Peyer's patch (tissue), 4 donors: ENCODE results near the gene PBRM1. TPM values are rescaled to one million over a fixed set of nuclear protein-coding genes. Genes with fewer than 3 reads are reported as not detected.

Experiments used
- DNase-seq, 3 donors: peaks; one replicate each; pipeline ENCODE4 v3.0.0-alpha.2; 2017 to 2019
- H3K27ac ChIP-seq, 4 donors: fragments of 200-600 bp; sonication (generic); one replicate each; pipeline ENCODE4 v1.5.1; 2016 to 2019
- H3K27me3 ChIP-seq, 2 donors: fragments of 200-600 bp; sonication (generic); one replicate each; pipeline ENCODE4 v1.5.1; 2019
- H3K36me3 ChIP-seq, 3 donors: fragments of 200-600 bp; sonication (generic); one replicate each; pipeline ENCODE4 v1.5.1; 2016 to 2019
- H3K4me1 ChIP-seq, 4 donors: fragments of 200-600 bp; sonication (generic); one replicate each; pipeline ENCODE4 v1.5.1; 2016 to 2019
- H3K4me3 ChIP-seq, 4 donors: fragments of 200-600 bp; sonication (generic); 1 replicate in 3 of 4; 2 replicates in 1 of 4; pipeline ENCODE4 v1.5.1; 2016 to 2019; ENCODE audit warnings: mild to moderate bottlenecking in 1 of 4
- H3K9me3 ChIP-seq, 4 donors: fragments of 200-600 bp; sonication (generic); one replicate each; pipeline ENCODE4 v1.5.1; 2016 to 2019; ENCODE audit warnings: mild to moderate bottlenecking in 1 of 4
- POLR2A ChIP-seq, 2 donors: fragments of 450-650 bp; IDR thresholded peaks; one replicate each; pipeline ENCODE4 v1.5.1; 2017; ENCODE audit warnings: antibody characterized with exemption in 2 of 2, mild to moderate bottlenecking in 2 of 2, moderate library complexity in 2 of 2
- total RNA-seq, 4 donors: library from RNA; depleted of rRNA; stranded (reverse); fragments of >200 nt; gene quantifications; one replicate each; pipeline ENCODE4 v1.1.0, GENCODE V29; 2016
- TF ChIP-seq, protein P1 (sequence below), 6 experiments: fragments of 450-650 bp in 4 of 6; fragments of 200-600 bp in 2 of 6; sonication (generic) in 1 of 6; IDR thresholded peaks; one replicate each; pipeline ENCODE4 v1.5.1; 2017 to 2019; ENCODE audit warnings: antibody characterized with exemption in 6 of 6, mild to moderate bottlenecking in 3 of 6, moderate library complexity in 1 of 6

Gene PBRM1
- total RNA-seq, 4 donors from 2014 or later = 68.1 to 120 (median 82.1) TPM

DNA sequence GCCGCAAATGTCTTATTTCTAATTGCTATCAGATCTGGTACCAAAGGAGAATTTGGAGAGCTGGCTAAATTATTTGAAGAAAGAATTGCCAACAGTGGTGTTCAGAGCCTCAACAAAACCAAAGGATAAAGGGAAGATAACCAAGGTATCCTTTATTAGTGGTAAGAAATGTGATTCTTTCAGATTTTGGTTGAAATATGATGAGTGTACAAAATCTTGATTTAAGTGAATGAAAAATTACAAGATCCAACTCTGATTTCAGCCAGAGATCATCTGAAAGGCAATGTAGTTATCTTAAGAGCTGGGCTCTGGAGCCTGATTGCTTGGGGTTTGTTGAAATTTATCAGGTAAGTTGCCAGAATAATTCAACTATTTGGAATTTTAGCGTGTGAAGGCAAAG, 4.8 kb upstream of the PBRM1 start:
- TF ChIP-seq, protein P1, sequence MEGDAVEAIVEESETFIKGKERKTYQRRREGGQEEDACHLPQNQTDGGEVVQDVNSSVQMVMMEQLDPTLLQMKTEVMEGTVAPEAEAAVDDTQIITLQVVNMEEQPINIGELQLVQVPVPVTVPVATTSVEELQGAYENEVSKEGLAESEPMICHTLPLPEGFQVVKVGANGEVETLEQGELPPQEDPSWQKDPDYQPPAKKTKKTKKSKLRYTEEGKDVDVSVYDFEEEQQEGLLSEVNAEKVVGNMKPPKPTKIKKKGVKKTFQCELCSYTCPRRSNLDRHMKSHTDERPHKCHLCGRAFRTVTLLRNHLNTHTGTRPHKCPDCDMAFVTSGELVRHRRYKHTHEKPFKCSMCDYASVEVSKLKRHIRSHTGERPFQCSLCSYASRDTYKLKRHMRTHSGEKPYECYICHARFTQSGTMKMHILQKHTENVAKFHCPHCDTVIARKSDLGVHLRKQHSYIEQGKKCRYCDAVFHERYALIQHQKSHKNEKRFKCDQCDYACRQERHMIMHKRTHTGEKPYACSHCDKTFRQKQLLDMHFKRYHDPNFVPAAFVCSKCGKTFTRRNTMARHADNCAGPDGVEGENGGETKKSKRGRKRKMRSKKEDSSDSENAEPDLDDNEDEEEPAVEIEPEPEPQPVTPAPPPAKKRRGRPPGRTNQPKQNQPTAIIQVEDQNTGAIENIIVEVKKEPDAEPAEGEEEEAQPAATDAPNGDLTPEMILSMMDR (IDR thresholded peaks at IDR 0.05) = no peak
- TF ChIP-seq POLR2A (IDR thresholded peaks at IDR 0.05) = no peak
- no peaks in the 10 kb centered on the region for H3K27me3 ChIP-seq
- DNase-seq = no peak
- H3K9me3 ChIP-seq = no peaks in the 10 kb centered on the region
- H3K36me3 ChIP-seq = peaks cover 0 to 83% (median 0%) of the 10 kb centered on the region in 3 donors
- H3K4me3 ChIP-seq = no peak overlapping the region
- H3K4me1 ChIP-seq = peaks cover 0 to 8% (median 2%) of the 10 kb centered on the region in 4 donors
- no peak overlapping the region for H3K27ac ChIP-seq

DNA sequence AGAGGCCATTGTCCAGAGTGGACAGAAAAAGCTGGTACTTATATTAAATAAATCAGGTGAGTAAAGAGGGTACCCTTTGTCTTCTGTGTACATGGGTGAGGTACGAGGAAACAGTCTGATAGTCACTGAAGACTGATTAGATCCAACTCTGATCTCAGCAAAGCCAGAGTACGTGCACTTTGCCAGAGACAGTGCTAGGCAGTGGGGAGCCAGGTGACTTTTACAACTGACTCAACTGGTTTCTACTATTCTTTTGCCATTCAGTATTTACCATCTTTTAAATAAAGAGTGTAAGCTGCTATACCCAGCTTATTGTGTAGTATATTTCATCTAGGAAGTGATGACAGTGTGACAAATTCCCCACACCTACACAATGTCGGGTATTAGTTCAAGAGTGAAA, 3.4 kb upstream of the PBRM1 start:
- no peaks in the 10 kb centered on the region for H3K27me3 ChIP-seq
- no peak for DNase-seq
- H3K27ac ChIP-seq = no peak overlapping the region
- no peaks in the 10 kb centered on the region for H3K9me3 ChIP-seq
- peaks cover 0 to 15% (median 2%) of the 10 kb centered on the region in 4 donors for H3K4me1 ChIP-seq
- H3K4me3 ChIP-seq = no peak overlapping the region
- TF ChIP-seq, protein P1 (IDR thresholded peaks at IDR 0.05) = no peak
- no peak for TF ChIP-seq POLR2A (IDR thresholded peaks at IDR 0.05)
- H3K36me3 ChIP-seq = peaks cover 0 to 69% (median 0%) of the 10 kb centered on the region in 3 donors

DNA sequence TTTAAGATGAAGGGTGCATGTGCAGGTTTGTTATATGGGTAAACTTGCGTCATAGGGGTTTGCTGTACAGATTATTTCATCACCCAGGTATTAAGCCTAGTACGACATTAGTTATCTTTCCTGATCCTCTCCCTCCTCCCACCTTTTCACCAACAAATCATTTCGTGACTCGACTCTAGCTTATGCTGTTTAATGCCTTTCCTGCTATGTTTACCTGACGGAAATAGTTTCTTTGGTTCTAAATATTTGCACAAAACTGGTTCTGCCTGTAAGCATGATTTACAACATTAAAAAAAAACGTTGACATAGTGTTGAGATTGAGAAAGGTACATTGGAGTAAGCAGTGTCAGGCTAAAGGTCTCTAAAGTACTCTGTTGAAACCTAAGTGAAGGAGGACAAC, 2.6 kb upstream of the PBRM1 start:
- DNase-seq = no peak
- TF ChIP-seq POLR2A (IDR thresholded peaks at IDR 0.05) = no peak
- TF ChIP-seq, protein P1 (IDR thresholded peaks at IDR 0.05) = no peak
- Histone ChIP-seq H3K4me1 (peaks cover 0 to 24% (median 2%) of the 10 kb centered on the region in 4 donors), H3K9me3 (no peaks in the 10 kb centered on the region), H3K27me3 (no peaks in the 10 kb centered on the region), H3K4me3 (no peak overlapping the region), H3K27ac (no peak overlapping the region), H3K36me3 (peaks cover 0 to 60% (median 0%) of the 10 kb centered on the region in 3 donors)

DNA sequence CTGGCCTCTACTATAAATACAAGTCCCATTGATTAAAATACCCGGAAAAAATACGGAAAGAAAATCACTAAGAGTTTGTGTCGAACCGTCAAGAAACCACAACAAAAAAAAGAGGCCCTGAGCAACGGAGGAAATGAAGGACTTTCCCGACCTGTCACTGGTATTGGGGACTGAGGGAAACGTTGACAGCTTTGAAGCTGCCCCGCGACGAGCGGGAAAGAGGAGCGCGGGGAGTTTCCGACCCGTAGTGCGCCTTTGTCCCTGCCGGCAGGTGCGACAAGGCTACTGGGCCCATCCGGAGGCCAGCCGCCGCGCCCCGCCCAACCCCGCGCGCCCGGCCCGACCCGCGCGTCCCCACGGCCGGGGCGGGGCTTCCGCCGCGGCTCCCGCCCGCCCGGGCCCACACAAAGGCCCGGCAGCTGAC, 416 bp downstream of the PBRM1 start:
- Histone ChIP-seq H3K36me3 (peaks cover 0 to 36% (median 0%) of the 10 kb centered on the region in 3 donors), H3K27me3 (no peaks in the 10 kb centered on the region), H3K27ac (peak overlapping the region; percentile 96 to 100 (median 98)), H3K4me1 (peaks cover 0 to 32% (median 2%) of the 10 kb centered on the region in 4 donors), H3K4me3 (peak overlapping the region; percentile 70 to 97 (median 80)), H3K9me3 (no peaks in the 10 kb centered on the region)
- TF ChIP-seq, protein P1 (IDR thresholded peaks at IDR 0.05) = peak in 1 of 6 experiments; percentile 20
- TF ChIP-seq POLR2A (IDR thresholded peaks at IDR 0.05) = peak in 1 of 2 donors; percentile 45
- DNase-seq = peak; percentile 71 to 92 (median 91)

DNA sequence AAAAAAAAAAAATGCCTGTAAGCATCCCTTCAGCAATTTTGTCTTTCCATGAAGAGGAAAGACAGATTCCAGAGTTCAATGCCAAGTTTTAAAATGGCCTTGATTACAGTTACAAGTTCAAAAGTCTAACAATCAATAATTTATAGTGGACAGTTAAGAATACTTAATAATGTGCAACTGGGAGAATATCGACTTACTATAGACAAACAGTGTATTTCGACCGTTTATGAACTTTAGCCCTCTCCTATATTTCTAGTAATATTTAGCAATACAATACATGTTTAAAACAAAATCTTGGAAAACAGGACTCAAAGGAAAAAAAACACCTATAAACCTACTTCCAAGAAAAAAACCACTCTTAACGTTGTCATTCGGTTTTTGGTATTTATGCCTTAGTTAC, 1.5 kb downstream of the PBRM1 start:
- DNase-seq = no peak
- Histone ChIP-seq H3K27me3 (no peaks in the 10 kb centered on the region), H3K4me3 (peak overlapping the region in 1 of 4 donors; percentile 78)

More for the DNA sequence above, 1.5 kb downstream of the PBRM1 start:
- H3K27ac ChIP-seq = no peak overlapping the region
- peaks cover 0 to 32% (median 2%) of the 10 kb centered on the region in 4 donors for H3K4me1 ChIP-seq
- H3K9me3 ChIP-seq = no peaks in the 10 kb centered on the region
- peaks cover 0 to 28% (median 0%) of the 10 kb centered on the region in 3 donors for H3K36me3 ChIP-seq
- TF ChIP-seq, protein P1 (IDR thresholded peaks at IDR 0.05) = no peak
- TF ChIP-seq POLR2A (IDR thresholded peaks at IDR 0.05) = no peak
